Tibial nerve (tissue), 4 donors: ENCODE results near the gene OR7C2.

Source experiments
- EP300 ChIP-seq, 2 donors: sonication (generic); formaldehyde crosslinking; IDR thresholded peaks; one replicate each; pipeline ENCODE4 v1.6.1; 2017; ENCODE audit warnings: antibody characterized with exemption in 2 of 2, mild to moderate bottlenecking in 1 of 2
- POLR2A ChIP-seq, 2 donors: fragments of 450-650 bp; IDR thresholded peaks; one replicate each; pipeline ENCODE4 v1.6.1; 2017; ENCODE audit warnings: antibody characterized with exemption in 2 of 2, mild to moderate bottlenecking in 2 of 2, moderate library complexity in 2 of 2
- TF ChIP-seq, protein P1 (sequence below), 5 experiments: fragments of 200-600 bp in 3 of 5; fragments of 450-650 bp in 2 of 5; sonication (generic) in 3 of 5; IDR thresholded peaks; one replicate each; pipeline ENCODE4 v1.5.1; 2016 to 2019; ENCODE audit warnings: antibody characterized with exemption in 5 of 5, mild to moderate bottlenecking in 3 of 5, moderate library complexity in 2 of 5

DNA sequence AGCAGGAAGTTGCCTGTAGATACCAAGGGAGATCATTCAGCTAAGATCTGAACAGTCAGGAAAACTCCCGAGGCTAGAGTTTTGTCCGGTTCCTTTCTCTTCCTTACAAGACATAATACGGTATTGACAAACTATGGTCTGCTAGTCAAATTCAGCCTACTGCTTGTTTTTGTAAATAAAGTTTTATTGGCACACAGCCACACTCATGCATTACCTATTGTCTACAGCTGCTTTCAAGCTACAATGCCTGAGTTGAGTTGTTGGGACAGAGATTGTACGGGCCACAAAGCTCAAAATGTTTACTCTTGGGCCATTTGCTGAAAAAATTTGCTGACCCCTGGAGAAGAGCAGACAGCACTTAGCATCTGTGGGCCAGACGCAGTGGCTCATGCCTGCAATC is 35.8 kb downstream of the OR7C2 start:
- TF ChIP-seq POLR2A (IDR thresholded peaks at IDR 0.05), result no peak
- TF ChIP-seq, protein P1, sequence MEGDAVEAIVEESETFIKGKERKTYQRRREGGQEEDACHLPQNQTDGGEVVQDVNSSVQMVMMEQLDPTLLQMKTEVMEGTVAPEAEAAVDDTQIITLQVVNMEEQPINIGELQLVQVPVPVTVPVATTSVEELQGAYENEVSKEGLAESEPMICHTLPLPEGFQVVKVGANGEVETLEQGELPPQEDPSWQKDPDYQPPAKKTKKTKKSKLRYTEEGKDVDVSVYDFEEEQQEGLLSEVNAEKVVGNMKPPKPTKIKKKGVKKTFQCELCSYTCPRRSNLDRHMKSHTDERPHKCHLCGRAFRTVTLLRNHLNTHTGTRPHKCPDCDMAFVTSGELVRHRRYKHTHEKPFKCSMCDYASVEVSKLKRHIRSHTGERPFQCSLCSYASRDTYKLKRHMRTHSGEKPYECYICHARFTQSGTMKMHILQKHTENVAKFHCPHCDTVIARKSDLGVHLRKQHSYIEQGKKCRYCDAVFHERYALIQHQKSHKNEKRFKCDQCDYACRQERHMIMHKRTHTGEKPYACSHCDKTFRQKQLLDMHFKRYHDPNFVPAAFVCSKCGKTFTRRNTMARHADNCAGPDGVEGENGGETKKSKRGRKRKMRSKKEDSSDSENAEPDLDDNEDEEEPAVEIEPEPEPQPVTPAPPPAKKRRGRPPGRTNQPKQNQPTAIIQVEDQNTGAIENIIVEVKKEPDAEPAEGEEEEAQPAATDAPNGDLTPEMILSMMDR (IDR thresholded peaks at IDR 0.05), result no peak
- no peak for TF ChIP-seq EP300 (IDR thresholded peaks at IDR 0.05)
